ENCODE data around the gene FIGNL2.

- TF ChIP-seq POLR2A (IDR thresholded peaks at IDR 0.05) (no peak), CTCF (IDR thresholded peaks at IDR 0.05) (no peak)
Measured at GRCh38 chr12:51874000-51874399, 25.5 kb upstream of the FIGNL2 start.

Data from body of pancreas (tissue), 4 donors.